ENCODE measurements around the gene SHISA6. TPM values are rescaled to one million over a fixed set of nuclear protein-coding genes. Genes with fewer than 3 reads are reported as not detected.

SHISA6 gene
- total and polyA plus RNA-seq, 5 donors, result 0.03 to 0.08 (median 0.07) TPM; not detected in 2

DNA sequence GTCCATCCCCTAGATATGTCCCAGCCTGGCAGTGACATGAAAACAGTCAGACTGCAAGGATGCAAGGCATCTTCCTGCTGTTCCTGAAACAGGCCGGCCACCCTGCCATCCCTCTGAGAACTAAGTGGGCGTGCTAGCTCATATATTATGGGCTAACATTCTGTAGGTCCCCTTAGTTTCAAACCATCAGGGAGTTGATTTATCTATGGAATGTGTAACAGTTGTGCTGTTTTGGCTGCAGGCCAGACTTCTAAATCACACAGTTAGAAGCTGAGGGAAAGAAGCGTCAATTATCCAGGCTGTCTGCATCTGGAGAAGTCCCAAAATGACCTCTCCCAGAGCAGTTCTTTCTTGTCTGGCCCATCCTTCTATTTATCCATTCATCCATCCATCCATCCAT, 254.6 kb downstream of the SHISA6 start:
- ATAC-seq (no peak), DNase-seq (no peak)
- WGBS, result 28% methylated on average over 3 of the region's 3 CpGs
- Histone ChIP-seq H3K9me3 (ENCODE audit: control insufficient read depth, low read length) (no peaks in the 10 kb centered on the region), H3K4me1 (ENCODE audit: control insufficient read depth, insufficient read depth, low read length) (no peaks in the 10 kb centered on the region), H3K4me3 (ENCODE audit: low read length) (no peak overlapping the region), H3K27me3 (ENCODE audit: control insufficient read depth, insufficient read depth) (no peaks in the 10 kb centered on the region), H3K27ac (ENCODE audit: low read length) (no peak overlapping the region)
- intact Hi-C loops (cut with DNase I), result no loop called here

DNA sequence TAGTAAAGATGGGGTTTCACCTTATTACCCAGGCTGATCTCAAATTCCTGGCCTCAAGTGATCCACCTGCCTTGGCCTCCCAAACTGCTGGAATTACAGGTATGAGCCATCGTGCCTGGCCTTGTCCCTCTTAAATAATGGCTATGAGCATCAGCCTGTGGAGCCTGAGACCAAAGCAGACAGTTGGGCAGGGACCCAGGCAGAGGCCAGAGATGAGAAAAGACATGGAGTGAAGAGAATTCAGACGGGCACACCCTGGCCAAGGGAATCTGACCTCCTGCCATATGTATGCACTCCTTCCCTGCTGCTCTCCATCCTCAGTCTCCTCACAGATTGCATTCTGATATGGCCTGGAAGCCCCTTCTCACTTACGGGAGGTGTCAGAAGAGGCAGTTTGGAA, 258.9 kb downstream of the SHISA6 start:
- no peak overlapping the region for H3K27ac ChIP-seq (ENCODE audit: low read length)
- H3K27me3 ChIP-seq (ENCODE audit: control insufficient read depth, insufficient read depth), result no peaks in the 10 kb centered on the region
- DNase-seq (no peak), ATAC-seq (no peak)
- 78% methylated on average over 3 of the region's 3 CpGs for WGBS
- intact Hi-C loops (cut with DNase I), result no loop called here
- no peaks in the 10 kb centered on the region for H3K9me3 ChIP-seq (ENCODE audit: control insufficient read depth, low read length)
- H3K4me3 ChIP-seq (ENCODE audit: low read length), result no peak overlapping the region
- H3K4me1 ChIP-seq (ENCODE audit: control insufficient read depth, insufficient read depth, low read length), result no peaks in the 10 kb centered on the region

GRCh38 chr17:11503308-11504035, 262.5 kb downstream of the SHISA6 start:
- ATAC-seq (no peak), DNase-seq (no peak)
- Histone ChIP-seq H3K27ac (ENCODE audit: low read length) (no peak overlapping the region), H3K4me1 (ENCODE audit: control insufficient read depth, insufficient read depth, low read length) (no peaks in the 10 kb centered on the region), H3K4me3 (ENCODE audit: low read length) (no peak overlapping the region), H3K27me3 (ENCODE audit: control insufficient read depth, insufficient read depth) (no peaks in the 10 kb centered on the region), H3K9me3 (ENCODE audit: control insufficient read depth, low read length) (no peaks in the 10 kb centered on the region)
- WGBS, result 62% methylated on average over 9 of the region's 9 CpGs
- intact Hi-C loops (cut with DNase I), result no loop called here

DNA sequence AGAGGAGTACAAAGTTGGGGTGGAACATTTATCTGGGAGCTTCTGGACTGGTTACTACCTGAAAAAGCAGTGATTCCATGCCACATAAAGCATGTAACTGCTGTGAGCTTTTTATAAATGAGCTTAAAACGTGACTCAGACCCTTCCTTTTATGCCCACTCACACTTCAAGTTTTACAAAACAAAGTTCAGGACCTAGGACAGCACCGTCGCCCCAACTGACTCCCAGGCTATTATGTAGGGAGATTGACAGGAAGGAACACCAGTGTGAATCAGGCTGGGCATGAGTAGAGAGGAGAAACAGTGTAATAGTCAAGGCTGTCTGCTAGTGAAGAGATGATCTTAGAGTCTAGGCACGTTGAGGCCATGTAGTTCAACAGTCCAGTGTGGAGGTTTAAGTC, 265.6 kb downstream of the SHISA6 start:
- Histone ChIP-seq H3K27me3 (ENCODE audit: control insufficient read depth, insufficient read depth) (no peaks in the 10 kb centered on the region), H3K27ac (ENCODE audit: low read length) (no peak overlapping the region), H3K9me3 (ENCODE audit: control insufficient read depth, low read length) (no peaks in the 10 kb centered on the region), H3K4me1 (ENCODE audit: control insufficient read depth, insufficient read depth, low read length) (no peaks in the 10 kb centered on the region), H3K4me3 (ENCODE audit: low read length) (no peak overlapping the region)
- no peak for DNase-seq
- ATAC-seq, result no peak
- intact Hi-C loops (cut with DNase I), result no loop called here
- WGBS, result 3% methylated on average over 4 of the region's 4 CpGs

DNA sequence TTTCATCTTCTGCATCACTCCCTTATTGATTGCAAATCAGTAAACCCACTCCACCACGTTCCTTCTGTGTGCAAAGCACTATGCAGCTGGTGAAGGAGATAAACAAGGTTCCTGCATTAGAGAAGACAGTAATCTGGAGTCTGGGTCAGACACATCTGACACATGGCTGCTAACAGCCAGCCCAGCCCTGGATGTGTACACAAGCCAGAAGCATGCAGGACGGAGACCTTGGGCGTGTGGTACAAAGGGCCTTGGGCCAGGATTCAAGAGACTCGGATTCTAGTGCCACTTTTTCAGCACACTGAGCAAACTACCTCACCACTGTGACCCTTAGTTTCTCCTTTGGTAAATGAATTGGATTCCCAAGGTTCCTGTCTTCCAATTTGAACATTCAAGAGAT, 270.7 kb downstream of the SHISA6 start:
- DNase-seq (no peak), ATAC-seq (no peak)
- intact Hi-C loops (cut with DNase I), result loop anchor here in 1 of 4 donors (10.0 kb wide), 1 partner anchor 63 kb away; no protein-coding TSS in a partner anchor
- no peaks in the 10 kb centered on the region for H3K9me3 ChIP-seq (ENCODE audit: control insufficient read depth, low read length)
- H3K4me1 ChIP-seq (ENCODE audit: control insufficient read depth, insufficient read depth, low read length), result no peaks in the 10 kb centered on the region
- no peak overlapping the region for H3K4me3 ChIP-seq (ENCODE audit: low read length)
- H3K27me3 ChIP-seq (ENCODE audit: control insufficient read depth, insufficient read depth), result no peaks in the 10 kb centered on the region
- WGBS, result 28% methylated on average over 4 of the region's 4 CpGs
- H3K27ac ChIP-seq (ENCODE audit: low read length), result no peak overlapping the region

DNA sequence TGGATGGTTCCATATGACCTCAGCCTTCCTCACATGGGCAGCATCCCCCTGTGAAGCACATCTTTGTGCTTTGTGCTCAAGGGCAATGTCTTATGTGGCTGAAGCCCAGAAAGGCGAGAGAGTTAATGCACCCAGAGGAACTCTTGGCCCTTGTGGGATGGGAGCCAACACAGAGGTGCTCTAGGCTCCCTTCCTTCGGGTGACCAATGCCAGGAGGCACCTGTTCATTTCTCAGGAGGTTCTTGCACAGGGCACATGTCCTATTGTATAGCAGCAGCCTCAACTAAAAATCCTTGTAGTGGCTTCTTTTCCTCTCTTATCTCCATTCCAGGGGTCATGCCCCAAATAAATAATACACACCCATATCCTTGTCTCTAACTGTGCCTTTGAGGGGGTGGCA, 273.6 kb downstream of the SHISA6 start:
- DNase-seq (no peak), ATAC-seq (no peak)
- Histone ChIP-seq H3K4me1 (ENCODE audit: control insufficient read depth, insufficient read depth, low read length) (no peaks in the 10 kb centered on the region), H3K27me3 (ENCODE audit: control insufficient read depth, insufficient read depth) (no peaks in the 10 kb centered on the region), H3K4me3 (ENCODE audit: low read length) (no peak overlapping the region), H3K9me3 (ENCODE audit: control insufficient read depth, low read length) (no peaks in the 10 kb centered on the region), H3K27ac (ENCODE audit: low read length) (no peak overlapping the region)
- 70% methylated on average over 2 of the region's 2 CpGs for WGBS
- intact Hi-C loops (cut with DNase I), result loop anchor here in 1 of 4 donors (10.0 kb wide), 1 partner anchor 60 kb away; no protein-coding TSS in a partner anchor

GRCh38 chr17:11514981-11515680, 274.1 kb downstream of the SHISA6 start:
- H3K27me3 ChIP-seq (ENCODE audit: control insufficient read depth, insufficient read depth), result no peaks in the 10 kb centered on the region
- 66% methylated on average over 4 of the region's 4 CpGs for WGBS
- no peaks in the 10 kb centered on the region for H3K9me3 ChIP-seq (ENCODE audit: control insufficient read depth, low read length)
- intact Hi-C loops (cut with DNase I), result loop anchor here in 1 of 4 donors (10.0 kb wide), 1 partner anchor 60 kb away; no protein-coding TSS in a partner anchor
- ATAC-seq (no peak), DNase-seq (no peak)
- H3K27ac ChIP-seq (ENCODE audit: low read length), result no peak overlapping the region
- no peaks in the 10 kb centered on the region for H3K4me1 ChIP-seq (ENCODE audit: control insufficient read depth, insufficient read depth, low read length)
- no peak overlapping the region for H3K4me3 ChIP-seq (ENCODE audit: low read length)

DNA sequence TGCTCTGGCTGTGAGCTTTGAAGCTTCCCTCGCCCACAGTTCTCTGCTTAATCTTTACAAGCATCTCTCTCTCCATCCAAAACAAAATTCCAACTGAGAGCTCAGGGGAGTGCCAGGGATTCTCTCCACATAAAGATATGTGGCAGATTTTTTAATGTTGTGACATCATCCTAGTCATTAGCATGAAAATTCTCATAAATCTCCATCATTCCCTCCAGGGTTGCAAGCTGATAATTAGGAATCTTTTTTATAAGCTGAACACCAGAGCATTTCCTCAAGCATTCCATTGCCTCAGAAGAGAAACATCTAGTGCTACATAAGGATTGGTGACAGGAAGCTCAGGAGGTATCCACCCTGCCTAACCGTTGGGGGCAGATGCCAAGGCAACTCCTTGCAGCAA, 274.9 kb downstream of the SHISA6 start:
- no peaks in the 10 kb centered on the region for H3K4me1 ChIP-seq (ENCODE audit: control insufficient read depth, insufficient read depth, low read length)
- no peak overlapping the region for H3K27ac ChIP-seq (ENCODE audit: low read length)
- no peak overlapping the region for H3K4me3 ChIP-seq (ENCODE audit: low read length)
- no peaks in the 10 kb centered on the region for H3K9me3 ChIP-seq (ENCODE audit: control insufficient read depth, low read length)
- no peak for ATAC-seq
- WGBS, result 52% methylated on average over 2 of the region's 2 CpGs
- H3K27me3 ChIP-seq (ENCODE audit: control insufficient read depth, insufficient read depth), result no peaks in the 10 kb centered on the region
- intact Hi-C loops (cut with DNase I), result loop anchor here in 1 of 4 donors (10.0 kb wide), 1 partner anchor 59 kb away; no protein-coding TSS in a partner anchor
- no peak for DNase-seq

DNA sequence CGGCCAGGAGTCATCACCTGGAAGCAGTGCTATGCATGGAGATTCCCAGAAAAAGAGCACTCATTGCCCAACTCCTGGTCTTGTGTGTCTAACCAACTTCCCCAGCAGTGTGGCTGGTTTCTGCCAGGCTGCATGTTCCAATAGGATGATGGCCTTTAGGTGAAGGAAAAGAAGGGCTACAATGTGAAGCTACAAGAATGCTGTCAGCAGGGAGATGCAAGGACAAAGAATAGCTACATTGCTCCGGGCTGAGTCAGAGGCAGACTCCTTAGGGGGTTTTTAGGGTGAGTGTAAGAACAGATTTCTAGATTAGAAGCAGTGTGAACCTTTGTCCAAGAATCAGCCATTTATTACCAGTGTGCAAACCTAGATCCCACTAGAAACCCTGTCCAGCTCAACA, 294.2 kb downstream of the SHISA6 start:
- no peak for DNase-seq
- H3K27ac ChIP-seq (ENCODE audit: low read length), result no peak overlapping the region
- no peaks in the 10 kb centered on the region for H3K4me1 ChIP-seq (ENCODE audit: control insufficient read depth, insufficient read depth, low read length)
- intact Hi-C loops (cut with DNase I), result no loop called here
- no peak overlapping the region for H3K4me3 ChIP-seq (ENCODE audit: low read length)
- no peak for ATAC-seq
- no peaks in the 10 kb centered on the region for H3K9me3 ChIP-seq (ENCODE audit: control insufficient read depth, low read length)
- no peaks in the 10 kb centered on the region for H3K27me3 ChIP-seq (ENCODE audit: control insufficient read depth, insufficient read depth)
- WGBS, result 63% methylated on average over 2 of the region's 2 CpGs

- Histone ChIP-seq H3K4me1 (ENCODE audit: control insufficient read depth, insufficient read depth, low read length) (no peaks in the 10 kb centered on the region), H3K27ac (ENCODE audit: low read length) (no peak overlapping the region), H3K27me3 (ENCODE audit: control insufficient read depth, insufficient read depth) (no peaks in the 10 kb centered on the region), H3K9me3 (ENCODE audit: control insufficient read depth, low read length) (peaks cover 2% of the 10 kb centered on the region), H3K4me3 (ENCODE audit: low read length) (no peak overlapping the region)
- 80% methylated on average over 5 of the region's 5 CpGs for WGBS
- DNase-seq (no peak), ATAC-seq (no peak)
- intact Hi-C loops (cut with DNase I), result no loop called here
Observed at GRCh38 chr17:11538366-11538765, 297.4 kb downstream of the SHISA6 start.

DNA sequence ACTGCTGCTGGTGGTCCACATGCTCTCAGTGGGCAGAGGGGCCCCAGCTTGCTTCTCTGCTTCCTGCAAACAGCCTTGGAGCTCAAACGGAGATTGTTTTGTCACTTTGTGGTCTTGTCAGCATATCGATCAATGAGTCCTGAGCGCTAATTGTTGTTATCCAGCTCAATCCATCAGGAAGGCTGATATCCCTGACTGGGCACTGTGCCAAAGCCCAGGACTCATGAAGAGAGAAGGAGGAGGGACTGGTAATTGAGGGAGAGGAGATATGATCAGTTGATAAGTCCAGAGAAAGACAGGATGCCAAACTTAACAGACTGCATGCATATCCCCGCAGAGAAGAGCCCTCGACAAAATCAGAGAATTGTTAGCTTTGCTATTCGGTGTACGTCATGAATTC, 298.6 kb downstream of the SHISA6 start:
- H3K27ac ChIP-seq (ENCODE audit: low read length), result no peak overlapping the region
- intact Hi-C loops (cut with DNase I), result no loop called here
- peaks cover 2% of the 10 kb centered on the region for H3K9me3 ChIP-seq (ENCODE audit: control insufficient read depth, low read length)
- WGBS, result 45% methylated on average over 7 of the region's 7 CpGs
- H3K4me3 ChIP-seq (ENCODE audit: low read length), result no peak overlapping the region
- no peak for ATAC-seq
- H3K27me3 ChIP-seq (ENCODE audit: control insufficient read depth, insufficient read depth), result no peaks in the 10 kb centered on the region
- DNase-seq, result no peak
- no peaks in the 10 kb centered on the region for H3K4me1 ChIP-seq (ENCODE audit: control insufficient read depth, insufficient read depth, low read length)

All from right cardiac atrium (tissue), 5 donors.